Measurements from ENCODE around the gene L1TD1.

Gene L1TD1

DNA sequence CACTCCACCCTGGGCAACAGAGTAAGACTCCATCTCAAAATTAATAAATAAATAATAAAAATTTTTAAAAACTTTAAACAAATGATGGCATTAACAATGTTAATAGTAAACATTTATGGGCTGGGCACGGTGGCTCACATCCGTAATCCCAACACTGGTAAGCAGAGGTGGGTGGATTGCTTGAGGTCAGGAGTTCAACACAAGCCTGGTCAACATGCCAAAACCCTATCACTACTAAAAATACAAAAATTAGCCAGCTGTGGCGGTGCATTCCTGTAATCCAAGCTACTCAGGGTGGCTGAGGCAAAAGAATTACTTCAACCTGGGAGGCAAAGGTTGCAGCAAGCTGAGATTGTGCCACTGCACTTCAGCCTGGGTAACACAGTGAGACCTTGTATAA lies 9.0 kb upstream of the L1TD1 start:
- no peak overlapping the region for H3K4me3 ChIP-seq (ENCODE audit: control insufficient read depth, low read depth, low read length)
- no peak for DNase-seq (ENCODE audit: low read depth)
- TF ChIP-seq, protein P1, sequence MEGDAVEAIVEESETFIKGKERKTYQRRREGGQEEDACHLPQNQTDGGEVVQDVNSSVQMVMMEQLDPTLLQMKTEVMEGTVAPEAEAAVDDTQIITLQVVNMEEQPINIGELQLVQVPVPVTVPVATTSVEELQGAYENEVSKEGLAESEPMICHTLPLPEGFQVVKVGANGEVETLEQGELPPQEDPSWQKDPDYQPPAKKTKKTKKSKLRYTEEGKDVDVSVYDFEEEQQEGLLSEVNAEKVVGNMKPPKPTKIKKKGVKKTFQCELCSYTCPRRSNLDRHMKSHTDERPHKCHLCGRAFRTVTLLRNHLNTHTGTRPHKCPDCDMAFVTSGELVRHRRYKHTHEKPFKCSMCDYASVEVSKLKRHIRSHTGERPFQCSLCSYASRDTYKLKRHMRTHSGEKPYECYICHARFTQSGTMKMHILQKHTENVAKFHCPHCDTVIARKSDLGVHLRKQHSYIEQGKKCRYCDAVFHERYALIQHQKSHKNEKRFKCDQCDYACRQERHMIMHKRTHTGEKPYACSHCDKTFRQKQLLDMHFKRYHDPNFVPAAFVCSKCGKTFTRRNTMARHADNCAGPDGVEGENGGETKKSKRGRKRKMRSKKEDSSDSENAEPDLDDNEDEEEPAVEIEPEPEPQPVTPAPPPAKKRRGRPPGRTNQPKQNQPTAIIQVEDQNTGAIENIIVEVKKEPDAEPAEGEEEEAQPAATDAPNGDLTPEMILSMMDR (IDR thresholded peaks at IDR 0.05; ENCODE audit: control insufficient read depth, insufficient read depth, low read depth, low read length, missing control alignments), result no peak

DNA sequence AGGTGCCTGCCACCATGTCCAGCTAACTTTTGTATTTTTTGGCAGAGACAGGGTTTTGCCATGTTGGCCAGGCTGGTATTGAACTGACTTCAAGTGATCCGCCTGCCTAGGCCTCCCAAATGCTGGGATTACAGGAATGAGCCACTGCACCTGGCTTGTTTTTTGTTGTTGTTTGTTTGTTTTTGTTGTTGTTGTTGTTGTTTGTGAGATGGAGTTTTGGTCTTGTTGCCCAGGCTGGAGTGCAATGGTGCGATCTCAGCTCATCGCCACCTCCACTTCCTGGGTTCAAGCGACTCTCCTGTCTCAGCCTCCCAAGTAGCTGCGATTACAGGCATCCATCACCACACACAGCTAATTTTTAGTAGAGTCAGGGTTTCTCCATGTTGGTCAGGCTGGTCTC lies 7.1 kb upstream of the L1TD1 start:
- TF ChIP-seq, protein P1 (IDR thresholded peaks at IDR 0.05; ENCODE audit: control insufficient read depth, insufficient read depth, low read depth, low read length, missing control alignments), result no peak
- no peak for DNase-seq (ENCODE audit: low read depth)
- no peak overlapping the region for H3K4me3 ChIP-seq (ENCODE audit: control insufficient read depth, low read depth, low read length)

GRCh38 chr1:62188111-62188510 lies 6.5 kb upstream of the L1TD1 start:
- DNase-seq (ENCODE audit: low read depth), result no peak
- H3K4me3 ChIP-seq (ENCODE audit: control insufficient read depth, low read depth, low read length), result no peak overlapping the region
- TF ChIP-seq, protein P1 (IDR thresholded peaks at IDR 0.05; ENCODE audit: control insufficient read depth, insufficient read depth, low read depth, low read length, missing control alignments), result no peak

- no peak for DNase-seq (ENCODE audit: low read depth)
- no peak overlapping the region for H3K4me3 ChIP-seq (ENCODE audit: control insufficient read depth, low read depth, low read length)
- TF ChIP-seq, protein P1 (IDR thresholded peaks at IDR 0.05; ENCODE audit: control insufficient read depth, insufficient read depth, low read depth, low read length, missing control alignments), result no peak
These were observed 1.5 kb downstream of the L1TD1 start for GRCh38 chr1:62196086-62196690.

GRCh38 chr1:62198069-62198780 lies 3.6 kb downstream of the L1TD1 start:
- no peak for DNase-seq (ENCODE audit: low read depth)
- H3K4me3 ChIP-seq (ENCODE audit: control insufficient read depth, low read depth, low read length), result no peak overlapping the region
- TF ChIP-seq, protein P1 (IDR thresholded peaks at IDR 0.05; ENCODE audit: control insufficient read depth, insufficient read depth, low read depth, low read length, missing control alignments), result no peak

GRCh38 chr1:62198781-62199125 lies 4.1 kb downstream of the L1TD1 start:
- H3K4me3 ChIP-seq (ENCODE audit: control insufficient read depth, low read depth, low read length), result no peak overlapping the region
- TF ChIP-seq, protein P1 (IDR thresholded peaks at IDR 0.05; ENCODE audit: control insufficient read depth, insufficient read depth, low read depth, low read length, missing control alignments), result no peak
- DNase-seq (ENCODE audit: low read depth), result no peak

Data from AG09309 (cell line).